ENCODE results near the gene CELA1.
"Not testable (repeated sequence)": the region's sequence is repeated elsewhere in the genome, so short reads cannot be mapped to it uniquely, and the experiment has no call there.

CELA1 gene

DNA sequence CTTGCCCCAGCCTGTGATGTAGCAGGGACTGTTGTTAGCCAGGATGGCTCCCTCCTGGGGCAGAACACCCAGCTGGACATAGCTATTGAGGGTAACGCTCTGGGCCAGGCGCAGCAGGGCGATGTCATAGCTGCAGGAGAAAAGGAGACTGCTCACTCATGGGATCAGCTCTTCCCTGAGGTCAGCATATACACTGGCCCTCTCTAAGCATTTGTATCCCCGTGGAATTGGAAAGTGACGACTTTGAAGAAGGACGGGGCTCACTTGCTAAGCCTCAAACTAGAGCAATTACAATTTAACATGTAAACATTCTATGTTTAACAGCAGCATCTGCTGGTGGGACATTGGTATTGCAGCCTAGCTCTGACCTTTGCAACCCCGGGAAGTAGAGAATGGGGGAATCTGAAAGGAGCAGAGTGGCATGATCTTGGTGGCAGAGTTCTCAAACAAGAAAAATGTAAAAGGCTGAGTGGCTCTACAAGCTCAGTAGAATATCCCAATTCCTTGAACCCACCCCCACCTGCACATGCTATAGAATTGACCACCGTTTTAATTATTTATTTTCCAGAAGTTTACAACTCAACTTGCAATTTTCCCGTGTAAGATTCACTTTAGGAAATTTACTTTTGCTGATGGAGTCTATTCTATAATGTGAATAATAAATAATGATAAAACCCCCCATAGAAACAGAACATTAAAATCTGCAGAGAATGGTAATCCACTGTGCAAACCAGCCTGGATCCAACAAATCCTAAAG is 5.0 kb downstream of the CELA1 start:
- DNase-seq: peak; percentile 87

- DNase-seq: no peak
Measured at GRCh38 chr12:51339750-51340149, 6.7 kb downstream of the CELA1 start.

GRCh38 chr12:51337336-51337735 is 9.1 kb downstream of the CELA1 start:
- DNase-seq: not testable (repeated sequence)

DNA sequence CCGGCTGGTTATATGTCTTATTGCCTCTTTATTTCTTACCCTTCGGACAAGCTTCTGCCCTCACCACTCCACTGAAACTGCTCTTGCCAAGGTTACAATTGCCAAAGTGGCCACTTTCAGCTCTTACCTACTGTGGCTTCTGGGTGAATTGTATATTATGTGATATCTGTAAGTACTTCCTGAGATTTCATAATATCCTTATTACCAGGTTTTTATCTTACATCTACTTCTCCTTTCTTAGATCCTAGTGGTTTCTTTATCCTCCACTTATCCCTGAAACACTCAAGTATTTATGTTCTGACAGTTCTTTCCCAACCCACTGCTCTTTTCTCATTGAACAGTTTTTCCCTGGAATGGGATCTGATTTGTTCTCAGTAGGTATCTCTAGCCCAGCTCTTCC is 10.5 kb downstream of the CELA1 start:
- DNase-seq: no peak

DNA sequence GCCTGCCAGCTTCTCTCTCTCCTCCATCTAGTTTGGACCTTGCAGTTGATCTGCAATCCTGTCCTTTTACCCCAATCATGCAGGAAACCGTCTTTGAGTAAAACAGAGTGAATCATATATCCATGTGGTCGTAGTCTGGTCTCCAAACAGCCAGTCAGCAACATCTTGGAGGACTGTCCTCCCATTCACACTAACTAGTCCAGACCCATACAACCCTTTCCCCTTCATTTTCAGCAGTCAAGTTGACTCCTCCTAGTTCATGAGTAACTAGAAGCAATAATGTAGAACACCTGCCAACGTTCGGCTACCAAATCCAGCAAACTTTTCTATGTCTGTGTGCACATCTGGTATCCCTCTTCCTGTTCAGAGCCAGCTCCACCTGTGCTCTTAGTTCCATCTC is 11.7 kb downstream of the CELA1 start:
- no peak for DNase-seq

DNA sequence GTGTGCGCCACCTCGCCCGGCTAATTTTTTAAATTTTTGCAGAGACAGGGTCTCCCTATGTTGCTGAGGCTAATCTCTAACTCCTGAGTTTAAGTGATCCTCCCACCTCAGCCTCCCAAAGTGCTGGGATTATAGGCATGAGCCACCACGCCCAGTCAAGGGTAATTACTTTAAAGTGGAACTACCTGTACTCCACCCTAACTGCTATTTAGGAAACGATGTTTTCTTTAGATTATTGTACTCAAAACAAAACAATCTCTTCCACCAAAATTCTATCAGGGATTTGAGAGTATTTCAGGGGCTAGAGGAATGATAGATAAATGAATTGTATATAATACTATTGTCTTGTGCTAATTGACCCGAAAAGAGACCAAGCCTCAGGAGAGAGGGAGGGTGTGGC is 12.9 kb downstream of the CELA1 start:
- DNase-seq: no peak

DNA sequence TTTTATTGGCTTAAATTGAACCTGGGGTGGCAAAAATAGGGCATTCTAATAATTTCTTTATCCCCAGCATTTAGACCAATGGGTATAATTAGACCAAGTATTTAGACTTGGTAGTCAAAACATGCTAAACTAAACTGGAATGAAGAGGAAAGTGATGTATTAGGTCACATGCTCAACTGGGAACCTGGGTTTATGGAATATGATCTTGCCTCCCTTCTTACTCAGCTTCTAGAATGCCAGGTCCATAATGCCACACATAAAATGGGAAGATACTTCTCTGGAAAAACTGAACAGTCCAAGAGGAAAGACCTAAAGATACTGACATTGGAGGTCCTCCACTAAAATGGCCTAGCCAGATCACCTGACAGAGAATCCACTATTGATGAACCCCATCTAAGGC is 16.3 kb downstream of the CELA1 start:
- no peak for DNase-seq

DNA sequence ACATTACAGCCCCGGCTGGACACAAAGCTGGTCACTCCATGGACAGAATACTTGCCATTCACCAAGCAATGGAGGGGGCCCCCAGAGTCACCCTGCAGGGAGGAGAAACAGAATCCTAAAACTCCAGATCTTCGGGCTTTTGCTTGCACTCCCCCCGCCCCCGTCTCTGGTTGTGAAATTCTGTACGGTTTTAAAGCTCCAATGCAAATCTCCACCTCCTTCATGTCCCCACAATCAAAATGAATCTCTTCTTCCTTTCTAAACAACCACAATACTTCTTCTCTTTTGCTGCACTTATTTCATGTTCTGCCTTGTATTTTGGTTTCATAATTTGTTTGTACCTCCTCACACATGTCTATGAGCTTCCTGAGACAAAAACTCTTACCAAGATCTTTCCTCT is 16.7 kb downstream of the CELA1 start:
- DNase-seq: no peak

DNA sequence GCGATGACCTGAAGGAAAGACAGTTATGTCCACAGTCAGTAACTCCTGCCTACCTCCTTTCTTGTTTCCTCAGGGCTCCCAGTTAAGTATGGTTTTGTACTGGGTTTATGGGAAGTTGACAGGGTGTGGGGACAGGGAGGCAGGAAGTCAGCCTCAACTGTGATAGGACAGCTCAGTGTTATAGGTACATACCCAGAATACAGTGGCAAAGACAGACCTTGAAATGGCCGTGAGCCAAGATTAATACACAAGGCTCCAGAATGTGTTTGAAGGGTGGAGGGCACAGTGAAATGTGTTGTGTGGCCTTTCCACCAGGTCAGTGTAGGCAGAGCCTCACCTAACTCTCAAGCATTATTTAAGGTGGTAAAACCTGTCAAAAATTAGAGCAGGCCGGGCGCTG is 17.9 kb downstream of the CELA1 start:
- DNase-seq: no peak

- peak; percentile 45 for DNase-seq
Measured at GRCh38 chr12:51326698-51327439, 19.6 kb downstream of the CELA1 start.

DNA sequence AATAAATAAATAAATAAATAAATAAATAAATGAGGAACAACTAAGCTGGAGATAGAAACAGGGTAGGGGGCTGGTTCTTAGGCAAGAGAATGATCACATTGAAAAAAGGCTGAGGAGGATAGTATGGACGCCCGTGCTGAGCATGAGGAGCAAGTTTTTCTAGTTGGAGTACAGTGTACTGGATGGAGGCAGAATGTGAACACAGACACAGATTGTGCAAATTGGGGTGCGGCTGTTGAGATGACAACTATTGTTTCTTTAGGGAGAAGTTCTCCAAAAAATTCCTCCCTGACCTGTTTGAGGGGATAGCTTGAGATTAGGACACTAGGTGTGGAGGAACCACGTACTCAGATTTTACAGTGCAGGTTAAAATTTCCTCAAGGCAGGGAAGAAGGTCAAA is 21.5 kb downstream of the CELA1 start:
- no peak for DNase-seq

- DNase-seq: peak; percentile 77
Measured at GRCh38 chr12:51323966-51324895, 22.2 kb downstream of the CELA1 start, which contains the start of gene BIN2. TSS of gene BIN2 (minus strand) at chr12:51324174. CDS start at chr12:51324102, 72 bp downstream.

DNA sequence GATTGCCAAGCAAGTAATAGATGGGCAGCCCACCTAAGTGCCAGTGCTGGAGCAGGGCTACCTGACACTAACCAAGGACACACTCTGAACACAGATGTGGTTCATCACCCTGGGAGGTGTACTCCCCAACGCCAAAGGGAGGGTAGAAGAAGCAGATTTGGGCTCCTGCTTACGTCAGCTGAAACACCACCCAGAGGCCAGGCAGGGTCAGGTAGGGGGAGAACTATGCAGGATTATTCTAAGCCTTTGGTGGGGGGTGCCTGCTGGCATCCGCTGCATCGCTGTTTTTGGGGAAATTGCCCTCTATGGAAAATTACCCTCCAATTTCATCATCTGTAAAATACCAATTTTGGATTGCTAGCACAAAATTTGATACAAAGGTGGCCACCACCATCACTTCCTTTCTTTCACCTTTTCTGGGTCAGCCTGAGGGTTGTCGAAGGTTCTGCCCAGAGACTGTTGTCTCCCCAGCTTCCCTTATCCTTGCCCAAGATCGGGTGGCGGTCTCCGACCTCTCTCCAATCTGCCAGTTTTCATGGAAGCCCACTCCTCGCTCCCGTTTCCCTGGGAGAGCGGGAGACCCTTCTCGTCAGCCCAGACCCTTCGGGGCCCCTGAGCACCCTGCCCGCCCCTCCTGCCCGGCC is 23.0 kb downstream of the CELA1 start:
- peak; percentile 80 for DNase-seq

GRCh38 chr12:51322452-51322851 is 24.0 kb downstream of the CELA1 start:
- DNase-seq: peak; percentile 30

- DNase-seq: no peak
Measured at GRCh38 chr12:51321882-51322281, 24.6 kb downstream of the CELA1 start.

DNA sequence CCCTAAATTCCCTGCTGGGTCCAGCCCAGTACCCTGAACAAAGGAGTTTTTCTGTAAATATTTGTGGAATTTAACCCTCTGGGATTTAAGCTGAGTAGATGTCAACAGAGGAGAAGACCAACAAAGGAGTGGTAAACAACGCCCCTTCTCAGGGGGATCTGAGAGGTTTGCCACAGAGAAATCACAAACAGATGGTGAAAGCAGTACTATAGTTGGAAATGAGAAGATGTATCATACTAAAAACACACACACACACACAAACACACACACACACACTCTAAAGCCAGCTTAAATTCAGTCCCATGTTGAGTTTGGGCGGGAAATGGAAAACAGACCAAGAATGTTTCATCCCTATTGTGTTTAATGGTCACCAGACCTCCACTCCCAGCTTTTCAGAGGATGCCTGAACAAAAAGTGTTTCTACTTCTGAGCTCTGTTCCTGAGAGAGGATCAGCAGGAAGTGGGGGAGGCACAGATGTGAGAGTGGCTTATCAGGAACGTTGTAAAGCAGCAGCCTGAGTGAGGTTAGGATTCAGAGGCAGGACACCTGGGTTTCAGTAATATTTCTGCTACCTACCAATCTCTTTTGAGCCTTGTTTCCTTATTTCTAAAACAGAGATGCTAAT is 25.7 kb downstream of the CELA1 start:
- DNase-seq: peak; percentile 47

DNA sequence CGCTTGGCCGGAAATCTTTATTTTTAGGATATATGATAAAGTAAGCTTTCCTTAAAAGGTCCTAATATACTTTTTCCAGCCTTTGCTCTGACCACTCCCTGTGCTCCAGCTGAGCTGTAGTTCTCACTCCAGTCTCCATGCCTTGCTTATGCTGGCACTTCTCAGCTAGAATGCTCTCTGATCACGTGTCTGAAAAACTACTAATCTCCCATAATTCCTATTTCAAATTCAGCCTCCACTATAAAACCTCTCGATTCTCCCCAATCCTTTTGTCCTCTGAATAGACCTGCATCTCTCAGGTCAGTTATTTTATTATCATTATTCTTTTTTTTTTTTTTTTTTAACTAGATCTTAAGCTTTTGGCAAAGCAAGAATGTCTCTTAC is 26.2 kb downstream of the CELA1 start:
- DNase-seq: no peak

DNA sequence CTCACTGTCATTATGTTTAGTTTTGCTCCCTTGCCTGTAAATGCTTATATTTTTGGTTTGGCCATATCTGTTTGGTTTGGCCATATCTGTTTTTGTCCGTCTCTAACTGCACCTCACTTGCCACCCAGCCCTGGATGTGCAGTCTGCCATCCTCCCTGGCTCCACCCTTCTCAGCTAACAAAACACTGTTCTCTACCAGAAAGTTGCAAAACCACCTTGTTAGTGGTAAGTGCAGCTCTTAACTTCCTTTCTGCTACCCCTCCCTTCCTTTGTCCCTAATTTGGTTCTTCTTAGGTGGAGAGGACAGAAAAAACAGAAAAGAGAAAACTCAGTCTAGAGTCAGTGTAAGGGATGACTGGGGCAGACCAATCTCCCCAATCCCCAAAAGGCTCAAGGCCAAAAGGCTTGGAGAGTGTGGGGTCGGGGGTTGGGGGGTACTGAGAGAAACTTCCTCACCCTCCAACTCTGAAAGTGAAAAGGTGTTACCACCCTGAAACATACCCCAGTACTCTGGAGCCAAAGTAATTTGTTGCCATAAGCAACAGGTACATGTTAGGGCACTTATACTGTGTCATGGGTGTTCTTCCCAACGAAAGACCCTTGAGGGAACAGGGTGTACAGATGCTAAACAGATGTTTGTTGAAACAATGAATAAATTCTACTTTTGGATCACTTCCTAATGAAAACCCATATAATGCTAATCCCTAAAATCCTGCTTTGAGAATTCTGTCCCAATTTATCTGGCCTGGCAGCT is 27.5 kb downstream of the CELA1 start:
- DNase-seq: peak; percentile 76

GRCh38 chr12:51318057-51318806 is 28.2 kb downstream of the CELA1 start:
- DNase-seq: not testable (repeated sequence)

DNA sequence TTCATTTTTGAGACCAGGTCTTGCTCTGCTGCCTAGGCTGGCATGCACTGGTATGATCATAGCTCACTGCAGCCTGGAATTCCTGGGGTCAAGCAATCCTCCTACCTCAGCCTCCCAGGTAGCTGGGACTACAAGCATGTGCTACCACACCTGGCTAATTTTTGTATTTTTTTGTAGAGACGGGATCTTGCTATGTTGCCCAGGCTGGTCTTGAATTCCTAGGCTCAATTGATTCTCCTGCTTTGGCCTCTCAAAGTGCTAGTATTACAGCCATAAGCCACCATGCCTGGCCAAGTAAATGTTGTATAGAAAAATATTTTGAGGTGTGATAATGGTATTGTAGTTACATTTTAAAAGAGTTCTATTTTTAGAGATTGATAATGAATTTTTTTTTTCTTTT is 35.1 kb downstream of the CELA1 start:
- no peak for DNase-seq
